Measurements from ENCODE around the gene THRB. TPM values are rescaled to one million over a fixed set of nuclear protein-coding genes. Genes with fewer than 3 reads are reported as not detected.
"Not testable (repeated sequence)": the region's sequence is repeated elsewhere in the genome, so short reads cannot be mapped to it uniquely, and the experiment has no call there.

The THRB gene
- total and polyA plus RNA-seq, 7 experiments from 2014 or later: 0.05 to 1.0 (median 0.16) TPM; not detected in 4

GRCh38 chr3:24401811-24402185 is 92.9 kb downstream of the THRB start:
- H3K27me3 ChIP-seq (ENCODE audit: control insufficient read depth in 2 of 2, insufficient read depth in 2 of 2, low read length in 2 of 2): no peaks in the 10 kb centered on the region
- ATAC-seq (no peak), DNase-seq (no peak)
- no peak overlapping the region for H3K27ac Mint-ChIP-seq
- peaks cover 0 to 3% (median 2%) of the 10 kb centered on the region in 11 donors for H3K9me3 Mint-ChIP-seq
- no peaks in the 10 kb centered on the region for H3K4me1 ChIP-seq (ENCODE audit: control insufficient read depth in 2 of 2, insufficient read depth in 2 of 2, low read length in 2 of 2)
- H3K4me1 Mint-ChIP-seq: peaks cover 0 to 1% (median 0%) of the 10 kb centered on the region in 7 donors
- no peaks in the 10 kb centered on the region for H3K36me3 Mint-ChIP-seq
- H3K27ac ChIP-seq (ENCODE audit: low read depth, low read length): no peak overlapping the region
- H3K9me3 ChIP-seq (ENCODE audit: control insufficient read depth in 2 of 3, low read length in 3 of 3): no peaks in the 10 kb centered on the region
- ChIA-PET POLR2A (no interaction called here), CTCF (no interaction called here)
- intact Hi-C loops (cut with micrococcal nuclease): no loop called here
- no peaks in the 10 kb centered on the region for H3K36me3 ChIP-seq (ENCODE audit: control insufficient read depth in 2 of 3, insufficient read depth in 3 of 3, low read length in 3 of 3)
- H3K4me3 ChIP-seq (ENCODE audit: low read length): no peak overlapping the region
- no peak overlapping the region for H3K4me3 Mint-ChIP-seq
- H3K27me3 Mint-ChIP-seq: no peaks in the 10 kb centered on the region

- peaks cover 0 to 6% (median 2%) of the 10 kb centered on the region in 11 donors for H3K9me3 Mint-ChIP-seq
- ChIA-PET CTCF (no interaction called here), POLR2A (no interaction called here)
- H3K4me1 ChIP-seq (ENCODE audit: control insufficient read depth in 2 of 2, insufficient read depth in 2 of 2, low read length in 2 of 2): no peaks in the 10 kb centered on the region
- H3K4me1 Mint-ChIP-seq: peaks cover 0 to 1% (median 0%) of the 10 kb centered on the region in 7 donors
- intact Hi-C loops (cut with micrococcal nuclease): no loop called here
- no peaks in the 10 kb centered on the region for H3K36me3 ChIP-seq (ENCODE audit: control insufficient read depth in 2 of 3, insufficient read depth in 3 of 3, low read length in 3 of 3)
- H3K9me3 ChIP-seq (ENCODE audit: control insufficient read depth in 2 of 3, low read length in 3 of 3): no peaks in the 10 kb centered on the region
- ATAC-seq (no peak), DNase-seq (no peak)
- no peaks in the 10 kb centered on the region for H3K36me3 Mint-ChIP-seq
- no peak overlapping the region for H3K4me3 Mint-ChIP-seq
- H3K27ac Mint-ChIP-seq: no peak overlapping the region
- H3K27ac ChIP-seq (ENCODE audit: low read depth, low read length): no peak overlapping the region
- H3K27me3 Mint-ChIP-seq: no peaks in the 10 kb centered on the region
- H3K27me3 ChIP-seq (ENCODE audit: control insufficient read depth in 2 of 2, insufficient read depth in 2 of 2, low read length in 2 of 2): no peaks in the 10 kb centered on the region
- H3K4me3 ChIP-seq (ENCODE audit: low read length): no peak overlapping the region
Observed at GRCh38 chr3:24401090-24401810, 93.4 kb downstream of the THRB start.

- H3K4me1 Mint-ChIP-seq: peaks cover 0 to 1% (median 0%) of the 10 kb centered on the region in 7 donors
- CTCF ChIA-PET: no interaction called here
- DNase-seq (no peak), ATAC-seq (no peak)
- intact Hi-C loops (cut with micrococcal nuclease): no loop called here
- POLR2A ChIA-PET: no interaction called here
- H3K36me3 Mint-ChIP-seq: no peaks in the 10 kb centered on the region
- Histone ChIP-seq H3K36me3 (ENCODE audit: control insufficient read depth in 2 of 3, insufficient read depth in 3 of 3, low read length in 3 of 3) (no peaks in the 10 kb centered on the region), H3K4me3 (ENCODE audit: low read length) (no peak overlapping the region), H3K27me3 (ENCODE audit: control insufficient read depth in 2 of 2, insufficient read depth in 2 of 2, low read length in 2 of 2) (no peaks in the 10 kb centered on the region), H3K4me1 (ENCODE audit: control insufficient read depth in 2 of 2, insufficient read depth in 2 of 2, low read length in 2 of 2) (no peaks in the 10 kb centered on the region), H3K27ac (ENCODE audit: low read depth, low read length) (no peak overlapping the region), H3K9me3 (ENCODE audit: control insufficient read depth in 2 of 3, low read length in 3 of 3) (no peaks in the 10 kb centered on the region)
- H3K4me3 Mint-ChIP-seq: no peak overlapping the region
- no peaks in the 10 kb centered on the region for H3K27me3 Mint-ChIP-seq
- H3K27ac Mint-ChIP-seq: no peak overlapping the region
- H3K9me3 Mint-ChIP-seq: peaks cover 0 to 6% (median 2%) of the 10 kb centered on the region in 11 donors
Observed at GRCh38 chr3:24400450-24400849, 94.2 kb downstream of the THRB start.

GRCh38 chr3:24400015-24400414 is 94.6 kb downstream of the THRB start:
- Mint-ChIP-seq H3K4me3 (no peak overlapping the region), H3K27ac (no peak overlapping the region), H3K27me3 (no peaks in the 10 kb centered on the region), H3K9me3 (peaks cover 0 to 6% (median 2%) of the 10 kb centered on the region in 11 donors), H3K4me1 (peaks cover 0 to 1% (median 0%) of the 10 kb centered on the region in 7 donors), H3K36me3 (no peaks in the 10 kb centered on the region)
- POLR2A ChIA-PET: no interaction called here
- intact Hi-C loops (cut with micrococcal nuclease): no loop called here
- Histone ChIP-seq H3K4me3 (ENCODE audit: low read length) (no peak overlapping the region), H3K36me3 (ENCODE audit: control insufficient read depth in 2 of 3, insufficient read depth in 3 of 3, low read length in 3 of 3) (no peaks in the 10 kb centered on the region), H3K27me3 (ENCODE audit: control insufficient read depth in 2 of 2, insufficient read depth in 2 of 2, low read length in 2 of 2) (no peaks in the 10 kb centered on the region), H3K4me1 (ENCODE audit: control insufficient read depth in 2 of 2, insufficient read depth in 2 of 2, low read length in 2 of 2) (no peaks in the 10 kb centered on the region), H3K9me3 (ENCODE audit: control insufficient read depth in 2 of 3, low read length in 3 of 3) (no peaks in the 10 kb centered on the region), H3K27ac (ENCODE audit: low read depth, low read length) (no peak overlapping the region)
- DNase-seq: no peak
- ATAC-seq: no peak
- CTCF ChIA-PET: no interaction called here

- Histone ChIP-seq H3K4me3 (ENCODE audit: low read length) (no peak overlapping the region), H3K36me3 (ENCODE audit: control insufficient read depth in 2 of 3, insufficient read depth in 3 of 3, low read length in 3 of 3) (no peaks in the 10 kb centered on the region), H3K27ac (ENCODE audit: low read depth, low read length) (no peak overlapping the region), H3K27me3 (ENCODE audit: control insufficient read depth in 2 of 2, insufficient read depth in 2 of 2, low read length in 2 of 2) (no peaks in the 10 kb centered on the region), H3K4me1 (ENCODE audit: control insufficient read depth in 2 of 2, insufficient read depth in 2 of 2, low read length in 2 of 2) (no peaks in the 10 kb centered on the region), H3K9me3 (ENCODE audit: control insufficient read depth in 2 of 3, low read length in 3 of 3) (no peaks in the 10 kb centered on the region)
- Mint-ChIP-seq H3K36me3 (no peaks in the 10 kb centered on the region), H3K27ac (no peak overlapping the region), H3K27me3 (no peaks in the 10 kb centered on the region), H3K4me1 (peaks cover 0 to 1% (median 0%) of the 10 kb centered on the region in 7 donors), H3K4me3 (no peak overlapping the region), H3K9me3 (peaks cover 0 to 6% (median 2%) of the 10 kb centered on the region in 11 donors)
- ATAC-seq (no peak), DNase-seq (no peak)
- intact Hi-C loops (cut with micrococcal nuclease): no loop called here
- POLR2A ChIA-PET: no interaction called here
- CTCF ChIA-PET: no interaction called here
Observed at GRCh38 chr3:24399614-24400013, 95.0 kb downstream of the THRB start.

GRCh38 chr3:24398712-24399111 is 95.9 kb downstream of the THRB start:
- DNase-seq; H3K9me3 ChIP-seq (ENCODE audit: control insufficient read depth in 2 of 3, low read length in 3 of 3); H3K4me1 Mint-ChIP-seq; H3K27ac ChIP-seq (ENCODE audit: low read depth, low read length); POLR2A ChIA-PET; H3K27me3 ChIP-seq (ENCODE audit: control insufficient read depth in 2 of 2, insufficient read depth in 2 of 2, low read length in 2 of 2); H3K4me1 ChIP-seq (ENCODE audit: control insufficient read depth in 2 of 2, insufficient read depth in 2 of 2, low read length in 2 of 2); H3K9me3 Mint-ChIP-seq; CTCF ChIA-PET; H3K4me3 ChIP-seq (ENCODE audit: low read length); H3K36me3 Mint-ChIP-seq; H3K27ac Mint-ChIP-seq; H3K4me3 Mint-ChIP-seq; ATAC-seq; H3K27me3 Mint-ChIP-seq; H3K36me3 ChIP-seq (ENCODE audit: control insufficient read depth in 2 of 3, insufficient read depth in 3 of 3, low read length in 3 of 3); intact Hi-C loops (cut with micrococcal nuclease): not testable (repeated sequence)

GRCh38 chr3:24396338-24396737 is 98.3 kb downstream of the THRB start:
- Mint-ChIP-seq H3K36me3 (no peaks in the 10 kb centered on the region), H3K27me3 (peaks cover 0 to 3% (median 0%) of the 10 kb centered on the region in 5 donors), H3K4me1 (peaks cover 0 to 1% (median 0%) of the 10 kb centered on the region in 7 donors), H3K9me3 (peaks cover 0 to 9% (median 2%) of the 10 kb centered on the region in 11 donors), H3K4me3 (no peak overlapping the region), H3K27ac (no peak overlapping the region)
- intact Hi-C loops (cut with micrococcal nuclease): no loop called here
- no peaks in the 10 kb centered on the region for H3K36me3 ChIP-seq (ENCODE audit: control insufficient read depth in 2 of 3, insufficient read depth in 3 of 3, low read length in 3 of 3)
- no peak overlapping the region for H3K4me3 ChIP-seq (ENCODE audit: low read length)
- no peak for DNase-seq
- no peaks in the 10 kb centered on the region for H3K4me1 ChIP-seq (ENCODE audit: control insufficient read depth in 2 of 2, insufficient read depth in 2 of 2, low read length in 2 of 2)
- ChIA-PET POLR2A (no interaction called here), CTCF (no interaction called here)
- H3K9me3 ChIP-seq (ENCODE audit: control insufficient read depth in 2 of 3, low read length in 3 of 3): no peaks in the 10 kb centered on the region
- no peaks in the 10 kb centered on the region for H3K27me3 ChIP-seq (ENCODE audit: control insufficient read depth in 2 of 2, insufficient read depth in 2 of 2, low read length in 2 of 2)
- no peak for ATAC-seq
- H3K27ac ChIP-seq (ENCODE audit: low read depth, low read length): no peak overlapping the region

Measured in naive thymus-derived CD4-positive, alpha-beta T cell (primary cell).